ENCODE results near the gene NFIX. TPM values are rescaled to one million over a fixed set of nuclear protein-coding genes. Genes with fewer than 3 reads are reported as not detected.
A peak's percentile ranks its signal among the peaks of the same experiment; 100 is the strongest.
"Not testable (repeated sequence)": the region's sequence is repeated elsewhere in the genome, so short reads cannot be mapped to it uniquely, and the experiment has no call there.

The NFIX gene
- total RNA-seq (2014; rRNA removed; shearing (Covaris generic)) = 19.6 and 22.5 TPM in 2 replicates

- peak; percentile 69 for DNase-seq (ENCODE audit: low read depth)
Measured at GRCh38 chr19:12994701-12995595, at the start of gene NFIX. TSS of gene NFIX (plus strand) at chr19:12995475. CDS start at chr19:12995838, 363 bp downstream.

- peak; percentile 96 for DNase-seq (ENCODE audit: low read depth)
Measured at GRCh38 chr19:12945479-12946091, 49.7 kb upstream of the NFIX start, which contains the start of gene RAD23A. TSS of gene RAD23A (plus strand) at chr19:12945862. CDS start at chr19:12945949, 87 bp downstream.

DNA sequence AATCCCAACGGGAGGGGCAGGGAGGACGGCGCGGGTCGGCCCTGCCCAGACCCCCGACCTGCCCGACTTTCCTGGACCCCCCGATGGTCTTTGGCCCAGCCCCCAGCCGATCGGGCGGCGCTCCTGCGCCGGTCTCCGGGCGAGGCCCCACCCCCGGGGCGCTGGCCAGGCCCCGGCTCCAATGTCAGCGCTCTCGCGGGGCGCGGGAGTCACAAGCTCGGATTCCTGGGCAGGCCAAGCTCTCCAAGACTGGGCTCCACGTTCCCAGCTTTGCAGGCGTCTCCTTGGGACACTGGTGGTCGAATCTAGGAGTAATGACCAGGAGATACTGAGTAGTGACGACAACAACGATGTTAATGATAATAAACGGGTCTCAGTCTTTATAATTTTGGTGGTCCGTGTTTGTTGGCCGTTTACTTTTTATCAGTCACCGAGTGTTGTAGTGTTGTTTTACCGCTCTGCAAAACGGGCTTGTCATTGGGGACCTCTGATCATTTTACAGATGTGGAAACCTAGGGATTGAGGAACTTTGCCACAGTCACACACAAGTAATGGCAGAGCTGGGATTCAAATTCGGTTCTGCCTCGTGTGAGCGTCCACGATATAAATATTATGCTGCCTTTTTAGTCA lies 49.1 kb upstream of the NFIX start:
- DNase-seq (ENCODE audit: low read depth) = peak; percentile 83

GRCh38 chr19:12946731-12947496 lies 48.4 kb upstream of the NFIX start:
- DNase-seq (ENCODE audit: low read depth) = no peak

DNA sequence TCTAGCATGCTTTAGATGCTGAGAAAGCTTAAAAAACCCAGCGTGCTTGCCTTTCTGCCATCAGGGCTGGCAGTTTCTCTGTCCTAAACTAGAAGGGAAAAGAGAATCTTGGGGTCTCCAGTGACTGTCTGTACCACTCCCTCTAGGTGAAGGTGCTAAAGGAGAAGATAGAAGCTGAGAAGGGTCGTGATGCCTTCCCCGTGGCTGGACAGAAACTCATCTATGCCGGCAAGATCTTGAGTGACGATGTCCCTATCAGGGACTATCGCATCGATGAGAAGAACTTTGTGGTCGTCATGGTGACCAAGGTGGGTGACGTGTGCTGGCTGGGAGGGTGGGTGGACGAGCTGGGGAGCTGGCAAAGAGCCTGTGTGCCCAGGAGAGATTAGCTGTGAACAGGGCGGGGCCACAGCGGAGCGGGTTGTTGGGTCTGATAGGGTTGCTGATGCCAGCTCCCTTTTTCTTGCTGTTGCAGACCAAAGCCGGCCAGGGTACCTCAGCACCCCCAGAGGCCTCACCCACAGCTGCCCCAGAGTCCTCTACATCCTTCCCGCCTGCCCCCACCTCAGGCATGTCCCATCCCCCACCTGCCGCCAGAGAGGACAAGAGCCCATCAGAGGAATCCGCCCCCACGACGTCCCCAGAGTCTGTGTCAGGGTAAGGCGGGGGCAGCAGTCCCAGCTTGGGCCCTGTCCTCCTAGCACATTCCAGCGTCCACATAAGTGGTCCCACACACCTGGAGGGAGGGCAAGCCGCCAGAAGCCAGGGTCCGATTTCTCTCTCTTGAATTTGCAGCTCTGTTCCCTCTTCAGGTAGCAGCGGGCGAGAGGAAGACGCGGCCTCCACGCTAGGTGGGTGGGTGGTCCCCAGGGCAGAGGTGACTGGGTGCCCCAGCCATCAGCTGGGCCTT lies 47.3 kb upstream of the NFIX start:
- DNase-seq (ENCODE audit: low read depth) = no peak

DNA sequence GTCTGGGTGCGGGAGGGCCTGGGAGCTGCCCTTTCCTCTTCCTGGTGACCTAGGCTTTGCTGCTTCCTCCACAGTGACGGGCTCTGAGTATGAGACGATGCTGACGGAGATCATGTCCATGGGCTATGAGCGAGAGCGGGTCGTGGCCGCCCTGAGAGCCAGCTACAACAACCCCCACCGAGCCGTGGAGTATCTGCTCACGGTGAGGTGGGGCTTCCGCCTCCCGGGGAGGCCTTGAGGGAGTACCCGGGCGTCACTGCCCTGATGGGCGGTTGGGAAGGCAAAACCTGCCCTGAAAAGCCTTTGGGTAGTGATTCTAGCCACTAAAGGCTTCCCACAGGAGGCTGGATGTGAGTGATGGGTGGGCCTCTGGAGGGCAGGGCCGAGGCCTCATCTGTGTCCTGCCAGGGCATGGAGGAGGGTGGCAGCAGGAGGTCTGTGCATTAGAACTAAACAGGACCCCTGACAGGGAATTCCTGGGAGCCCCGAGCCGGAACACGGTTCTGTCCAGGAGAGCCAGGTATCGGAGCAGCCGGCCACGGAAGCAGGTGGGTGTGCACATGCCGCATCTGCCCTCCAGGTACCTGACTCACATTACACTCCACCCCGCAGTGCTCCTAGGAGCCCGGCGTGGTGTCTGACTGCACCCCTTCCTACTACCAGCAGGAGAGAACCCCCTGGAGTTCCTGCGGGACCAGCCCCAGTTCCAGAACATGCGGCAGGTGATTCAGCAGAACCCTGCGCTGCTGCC lies 46.5 kb upstream of the NFIX start:
- DNase-seq (ENCODE audit: low read depth) = no peak

GRCh38 chr19:12949363-12950283 lies 45.7 kb upstream of the NFIX start:
- DNase-seq (ENCODE audit: low read depth) = no peak

DNA sequence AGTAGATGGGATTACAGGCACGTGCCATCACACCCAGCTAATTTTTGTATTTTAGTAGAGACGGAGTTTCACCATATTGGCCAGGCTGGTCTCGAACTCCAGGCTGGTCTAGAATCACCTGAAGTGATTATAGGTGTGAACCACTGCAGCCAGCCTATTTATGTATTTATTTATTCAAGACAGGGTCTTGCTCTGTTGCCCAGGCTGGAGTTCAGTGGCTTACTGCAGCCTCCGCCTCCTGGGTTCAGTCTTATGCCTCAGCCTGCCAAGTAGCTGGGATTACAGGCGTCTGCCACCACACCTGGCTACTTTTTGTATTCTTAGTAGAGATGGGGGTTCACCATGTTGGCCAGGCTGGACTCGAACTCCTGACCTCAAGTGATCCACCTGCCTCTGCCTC lies 43.2 kb upstream of the NFIX start:
- not testable (repeated sequence) for DNase-seq (ENCODE audit: low read depth)

GRCh38 chr19:12952488-12953137 lies 42.7 kb upstream of the NFIX start:
- peak; percentile 67 for DNase-seq (ENCODE audit: low read depth)

- DNase-seq (ENCODE audit: low read depth) = peak; percentile 43
Measured at GRCh38 chr19:12953138-12953798, 42.0 kb upstream of the NFIX start.

DNA sequence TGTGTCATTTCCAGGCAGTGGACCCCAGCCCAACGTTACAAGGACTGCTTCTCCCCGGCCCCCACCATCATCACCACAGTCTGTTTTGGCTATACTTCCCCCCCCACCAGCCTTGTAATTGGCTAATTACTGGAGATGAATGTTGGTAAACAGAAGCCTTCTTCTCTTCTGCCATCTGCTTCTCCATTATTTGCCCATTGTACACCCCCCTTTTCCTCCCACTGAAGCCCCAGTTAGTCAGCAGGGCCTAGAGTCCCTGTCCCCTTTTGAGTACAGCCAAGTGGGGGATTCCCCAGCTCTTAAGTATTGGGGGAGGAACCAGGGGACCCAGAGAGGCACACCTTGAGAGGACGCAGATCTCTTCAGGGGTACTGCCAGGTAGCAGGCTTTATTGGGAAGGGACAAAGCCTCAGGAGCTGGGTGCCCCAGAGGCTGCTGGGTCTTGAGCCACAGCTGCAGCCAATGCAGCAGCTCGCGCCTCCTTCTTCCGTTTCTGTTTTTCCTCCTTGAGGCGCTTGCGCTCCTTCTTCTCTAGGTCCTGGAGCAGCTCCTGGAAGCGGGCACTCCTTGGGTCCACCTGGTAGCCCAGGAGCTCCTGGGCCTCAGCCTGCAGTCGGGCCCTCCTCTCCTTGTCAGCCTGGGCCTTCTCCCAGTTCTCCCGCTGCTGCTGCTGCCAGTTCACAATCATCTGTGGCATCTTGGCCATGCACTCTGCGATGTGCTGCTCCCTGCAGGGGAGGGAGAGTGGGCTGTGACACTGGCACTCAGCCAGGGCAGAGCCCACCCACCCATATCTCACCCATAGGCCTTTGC lies 41.3 kb upstream of the NFIX start:
- DNase-seq (ENCODE audit: low read depth) = no peak

- no peak for DNase-seq (ENCODE audit: low read depth)
Measured at GRCh38 chr19:12954612-12954962, 40.7 kb upstream of the NFIX start.

DNA sequence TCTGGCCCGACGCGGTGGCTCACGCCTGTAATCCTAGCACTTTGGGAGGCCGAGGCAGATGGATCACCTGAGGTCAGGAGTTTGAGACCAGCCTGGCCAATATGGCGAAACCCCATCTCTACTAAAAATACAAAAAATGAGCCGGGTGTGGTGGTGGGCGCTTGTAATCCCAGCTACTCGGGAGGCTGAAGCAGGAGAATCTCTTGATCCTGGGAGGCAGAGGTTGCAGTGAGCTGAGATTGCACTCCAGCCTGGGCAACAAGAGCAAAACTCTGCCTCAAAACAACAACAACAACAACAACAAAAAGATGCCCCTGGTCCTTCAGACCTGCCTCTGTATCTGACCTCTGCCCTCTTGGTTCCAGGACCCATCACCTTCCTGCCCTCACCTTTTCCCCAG lies 39.7 kb upstream of the NFIX start:
- DNase-seq (ENCODE audit: low read depth) = not testable (repeated sequence)

DNA sequence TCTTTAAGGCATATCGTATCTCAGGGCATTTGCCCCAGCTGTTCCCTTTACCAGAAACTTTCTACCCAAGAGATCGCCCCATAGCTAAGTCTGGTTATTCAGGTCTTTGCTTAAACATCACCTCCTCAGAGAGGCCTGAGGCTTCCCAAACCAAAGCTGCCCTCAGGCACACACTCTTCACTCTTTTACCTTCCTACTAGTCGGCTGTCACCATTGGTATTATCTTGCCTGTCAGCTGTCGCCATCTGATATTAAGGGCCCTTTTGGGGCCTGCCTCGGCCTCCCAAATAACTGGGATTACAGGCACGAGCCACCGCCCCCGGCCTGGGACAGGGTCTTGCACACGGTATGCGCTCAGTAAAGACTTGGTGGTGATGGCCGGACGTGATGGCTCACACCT lies 39.3 kb upstream of the NFIX start:
- DNase-seq (ENCODE audit: low read depth) = no peak

DNA sequence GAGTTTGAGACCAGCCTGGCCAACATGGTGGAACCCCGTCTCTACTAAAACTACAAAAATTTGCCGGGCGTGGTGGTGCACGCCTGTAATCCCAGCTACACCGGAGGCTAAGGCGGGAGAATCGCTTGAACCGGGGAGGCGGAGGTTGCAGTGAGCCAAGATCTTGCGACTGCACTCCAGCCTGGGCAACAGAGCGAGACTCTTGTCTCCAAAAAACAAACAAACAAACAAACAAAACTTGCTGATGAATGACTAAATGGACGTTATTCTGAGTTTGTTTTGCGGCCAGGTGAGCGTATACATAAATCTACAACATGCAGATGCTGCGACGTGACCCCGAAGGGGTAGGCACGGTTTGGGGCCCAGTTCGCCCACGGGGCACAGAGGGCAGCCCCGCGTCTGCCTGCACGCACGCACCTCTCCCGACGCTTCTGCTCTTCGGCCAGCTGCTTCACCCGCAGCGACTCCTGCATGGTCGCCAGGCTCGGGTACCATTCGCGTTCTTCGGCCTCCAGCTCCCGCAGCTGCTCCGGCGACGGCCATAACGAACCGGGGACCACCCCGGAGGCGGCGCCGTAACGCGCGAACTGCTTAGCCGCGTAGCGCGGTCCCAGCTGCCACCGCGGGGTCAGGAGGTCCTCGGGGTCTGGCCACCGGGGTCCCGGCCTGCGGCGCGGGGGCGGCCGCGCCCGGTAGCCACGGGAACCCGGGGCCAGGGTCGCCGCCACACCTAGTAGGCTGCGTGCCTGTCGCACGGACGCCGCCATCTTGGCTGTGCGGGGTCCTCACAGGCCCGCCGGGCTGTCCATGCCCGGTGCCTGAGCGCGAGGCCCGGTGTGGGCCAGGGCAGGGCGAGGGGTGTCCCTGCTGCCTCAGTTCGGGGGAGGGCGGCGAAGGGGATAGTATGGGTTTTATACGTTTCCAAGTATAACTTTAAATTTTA lies 38.6 kb upstream of the NFIX start, which contains the start of gene GADD45GIP1:
Gene GADD45GIP1, minus strand, starts transcription at position 778 of the 943 bp plus-strand sequence. Its CDS starts 11 bp downstream, at position 767.
- peak; percentile 79 for DNase-seq (ENCODE audit: low read depth)
